G401.6 (cell line): ENCODE data around the gene VASP.
A peak's percentile ranks its signal among the peaks of the same experiment; 100 is the strongest.
"Not testable (repeated sequence)": the region's sequence is repeated elsewhere in the genome, so short reads cannot be mapped to it uniquely, and the experiment has no call there.

Experiments used
- FAIRE-seq: peaks from 2 replicates; lab custom pipeline; 2012; peaks lifted over from hg19 to GRCh38; lab: Jason Lieb, UNC

The VASP gene

DNA sequence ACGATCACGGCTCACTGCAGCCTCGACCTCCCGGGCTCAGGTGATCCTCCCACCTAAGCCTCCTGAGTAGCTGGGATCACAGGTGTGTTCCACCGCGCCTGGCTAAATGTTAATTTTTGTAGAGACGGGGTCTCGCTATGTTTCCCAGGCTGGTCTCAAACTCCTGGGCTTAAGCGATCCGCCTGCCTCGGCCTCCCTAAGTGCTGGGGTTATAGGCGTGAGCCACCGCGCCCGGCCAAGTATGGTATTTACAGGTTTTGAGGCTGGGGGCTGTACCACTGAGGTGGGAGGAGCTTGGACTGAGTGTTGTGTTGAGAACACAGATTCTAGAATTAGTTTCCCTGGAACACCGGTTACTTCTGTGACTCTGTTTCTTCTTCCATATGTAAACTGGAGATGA lies 9.5 kb upstream of the VASP start:
- no peak for FAIRE-seq

DNA sequence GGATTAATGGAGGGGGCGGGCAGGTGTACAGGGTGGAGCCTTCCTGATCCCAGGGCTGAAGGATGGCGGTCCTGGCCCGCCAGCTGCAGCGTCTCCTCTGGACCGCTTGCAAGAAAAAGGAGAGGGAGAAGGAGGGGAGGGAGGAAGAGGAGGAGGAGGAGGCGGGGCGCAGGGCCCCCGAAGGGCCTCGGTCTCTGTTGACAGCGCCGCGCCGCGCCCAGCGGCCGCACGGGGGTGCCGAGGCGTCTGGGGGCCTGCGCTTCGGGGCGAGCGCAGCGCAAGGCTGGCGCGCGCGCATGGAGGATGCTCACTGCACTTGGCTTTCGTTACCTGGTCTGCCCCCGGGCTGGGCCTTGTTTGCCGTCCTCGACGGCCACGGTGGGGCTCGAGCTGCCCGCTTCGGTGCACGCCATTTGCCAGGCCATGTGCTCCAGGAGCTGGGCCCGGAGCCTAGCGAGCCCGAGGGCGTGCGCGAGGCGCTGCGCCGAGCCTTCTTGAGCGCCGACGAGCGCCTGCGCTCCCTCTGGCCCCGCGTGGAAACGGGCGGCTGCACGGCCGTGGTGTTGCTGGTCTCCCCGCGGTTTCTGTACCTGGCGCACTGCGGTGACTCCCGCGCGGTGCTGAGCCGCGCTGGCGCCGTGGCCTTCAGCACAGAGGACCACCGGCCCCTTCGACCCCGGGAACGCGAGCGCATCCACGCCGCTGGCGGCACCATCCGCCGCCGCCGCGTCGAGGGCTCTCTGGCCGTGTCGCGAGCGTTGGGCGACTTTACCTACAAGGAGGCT lies 8.7 kb upstream of the VASP start, which contains the start of gene PPM1N:
Gene PPM1N (plus strand): TSS at position 33 of the 785 bp plus-strand sequence. CDS start 30 bp downstream, at position 63.
- no peak for FAIRE-seq

DNA sequence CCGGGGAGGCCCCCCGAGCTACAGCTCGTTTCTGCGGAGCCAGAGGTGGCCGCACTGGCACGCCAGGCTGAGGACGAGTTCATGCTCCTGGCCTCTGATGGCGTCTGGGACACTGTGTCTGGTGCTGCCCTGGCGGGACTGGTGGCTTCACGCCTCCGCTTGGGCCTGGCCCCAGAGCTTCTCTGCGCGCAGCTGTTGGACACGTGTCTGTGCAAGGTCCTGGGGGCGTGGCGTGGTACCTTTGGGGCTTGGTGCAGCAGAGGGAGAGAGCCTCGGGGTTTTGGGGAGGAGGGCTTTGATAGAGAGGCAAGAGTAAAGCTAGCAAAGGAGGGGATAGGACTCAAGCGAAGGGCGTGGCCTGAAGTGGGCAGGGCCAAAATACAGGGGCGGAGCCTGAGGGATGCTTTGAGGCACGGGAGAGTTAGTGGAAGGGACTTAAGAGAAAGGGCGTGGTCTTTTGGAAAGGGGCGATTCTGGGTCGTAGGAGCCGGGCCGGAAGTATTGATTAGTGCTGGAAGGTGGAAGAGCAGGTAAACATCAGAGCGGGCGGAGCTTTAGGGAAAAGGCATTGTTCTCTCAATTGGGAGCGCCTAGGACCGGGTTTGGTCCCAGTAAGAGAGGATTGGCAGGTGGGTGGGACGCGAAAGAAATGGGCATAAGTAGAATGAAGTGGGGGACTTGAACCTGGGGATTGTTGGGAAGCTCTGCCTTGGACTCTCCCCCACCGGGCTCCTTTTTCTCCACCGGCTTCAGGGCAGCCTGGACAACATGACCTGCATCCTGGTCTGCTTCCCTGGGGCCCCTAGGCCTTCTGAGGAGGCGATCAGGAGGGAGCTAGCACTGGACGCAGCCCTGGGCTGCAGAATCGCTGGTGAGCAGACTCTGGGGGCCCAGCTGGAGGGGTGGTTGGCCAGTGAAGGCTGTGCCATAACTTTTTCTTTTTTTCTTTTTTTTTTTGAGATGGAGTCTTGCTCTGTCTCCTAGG lies 7.8 kb upstream of the VASP start:
- no peak for FAIRE-seq

DNA sequence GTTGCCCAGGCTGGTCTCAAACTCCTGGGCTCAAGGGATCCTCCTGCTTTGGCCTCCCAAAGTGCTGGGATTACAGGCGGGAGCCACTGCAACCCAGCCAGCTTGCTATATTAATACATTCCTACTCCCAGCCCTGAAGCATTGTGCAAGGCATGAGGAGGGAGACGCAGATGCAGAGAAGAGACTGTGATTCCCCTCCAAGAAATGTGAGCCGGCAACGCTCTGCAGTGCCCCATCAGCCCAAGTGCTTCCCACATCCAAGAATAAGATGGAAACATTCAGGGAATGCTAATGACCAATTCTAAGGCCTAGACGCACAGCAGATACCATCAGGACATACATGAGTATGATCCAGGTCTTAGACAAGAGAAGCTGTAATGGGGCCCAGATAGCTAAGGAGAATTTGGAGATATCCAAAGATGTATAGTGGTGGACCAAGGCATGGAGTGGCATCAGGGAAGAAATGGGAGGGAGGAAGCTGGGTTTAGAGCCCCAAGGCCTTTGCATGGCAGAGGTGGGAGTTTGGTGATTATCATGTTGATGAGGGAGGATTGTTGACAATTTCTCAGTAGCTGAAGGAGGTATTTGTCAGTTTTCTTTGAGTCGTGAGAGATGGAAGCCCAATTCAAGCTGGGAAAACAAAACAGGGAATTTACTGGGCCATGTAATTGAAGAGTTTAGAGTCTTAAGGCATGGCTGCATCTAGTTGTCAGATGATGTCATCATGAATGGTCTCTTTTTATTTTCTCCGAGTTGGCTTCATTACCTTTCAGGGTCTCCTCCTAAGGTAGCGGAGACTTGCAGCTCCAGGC lies 6.2 kb upstream of the VASP start:
- no peak for FAIRE-seq

DNA sequence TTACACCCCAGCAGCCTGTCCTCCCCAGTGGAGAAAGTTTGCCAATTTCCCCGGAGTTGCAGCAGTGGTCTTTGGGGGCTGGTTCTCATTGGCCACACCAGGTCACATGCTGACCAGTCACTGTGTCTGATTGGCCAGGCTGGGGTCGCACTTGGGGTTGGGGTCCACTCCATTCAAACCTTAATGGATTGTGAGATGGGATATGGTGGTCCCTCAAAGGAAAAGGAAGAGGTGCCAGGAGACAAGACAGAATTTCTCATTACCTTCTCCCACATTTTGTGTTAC lies 5.6 kb upstream of the VASP start:
- FAIRE-seq: no peak

DNA sequence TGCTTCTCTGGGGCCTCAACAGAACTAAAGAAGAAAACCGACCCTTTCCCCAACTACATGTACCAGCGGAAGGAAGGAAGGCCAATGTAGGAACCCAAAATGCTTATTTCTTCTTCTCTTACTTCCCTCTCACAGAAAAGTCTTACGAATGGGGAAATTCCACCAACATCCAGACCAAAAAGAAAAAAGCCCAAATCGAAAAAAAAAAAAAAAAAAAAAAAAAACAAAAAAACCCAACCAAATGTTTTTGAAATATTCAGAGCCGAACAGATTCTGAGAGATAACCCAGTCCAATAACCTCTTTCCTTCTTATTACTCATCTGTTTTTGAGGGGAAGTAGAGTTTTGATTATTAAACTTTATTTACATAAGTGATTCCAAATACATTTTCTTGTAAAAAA lies 5.2 kb upstream of the VASP start:
- peak; percentile 41 for FAIRE-seq

DNA sequence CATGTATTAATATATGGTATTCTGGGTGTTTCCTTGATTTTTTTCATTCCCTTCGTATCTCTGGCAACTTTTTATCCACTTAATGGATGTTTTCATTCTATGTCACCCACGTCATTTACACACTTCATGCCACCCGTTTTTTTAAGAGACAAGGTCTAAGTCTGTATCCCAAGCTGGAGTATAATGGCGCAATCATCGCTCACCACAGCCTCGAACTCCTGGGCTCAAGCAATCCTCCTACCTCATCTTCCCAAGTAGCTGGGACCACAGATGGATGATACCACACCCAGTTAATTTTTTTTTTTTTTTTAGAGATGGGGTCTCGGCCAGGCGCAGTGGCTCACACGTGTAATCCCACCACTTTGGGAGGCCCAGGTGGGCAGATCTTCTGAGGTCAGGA lies 3.4 kb upstream of the VASP start:
- FAIRE-seq: no peak

DNA sequence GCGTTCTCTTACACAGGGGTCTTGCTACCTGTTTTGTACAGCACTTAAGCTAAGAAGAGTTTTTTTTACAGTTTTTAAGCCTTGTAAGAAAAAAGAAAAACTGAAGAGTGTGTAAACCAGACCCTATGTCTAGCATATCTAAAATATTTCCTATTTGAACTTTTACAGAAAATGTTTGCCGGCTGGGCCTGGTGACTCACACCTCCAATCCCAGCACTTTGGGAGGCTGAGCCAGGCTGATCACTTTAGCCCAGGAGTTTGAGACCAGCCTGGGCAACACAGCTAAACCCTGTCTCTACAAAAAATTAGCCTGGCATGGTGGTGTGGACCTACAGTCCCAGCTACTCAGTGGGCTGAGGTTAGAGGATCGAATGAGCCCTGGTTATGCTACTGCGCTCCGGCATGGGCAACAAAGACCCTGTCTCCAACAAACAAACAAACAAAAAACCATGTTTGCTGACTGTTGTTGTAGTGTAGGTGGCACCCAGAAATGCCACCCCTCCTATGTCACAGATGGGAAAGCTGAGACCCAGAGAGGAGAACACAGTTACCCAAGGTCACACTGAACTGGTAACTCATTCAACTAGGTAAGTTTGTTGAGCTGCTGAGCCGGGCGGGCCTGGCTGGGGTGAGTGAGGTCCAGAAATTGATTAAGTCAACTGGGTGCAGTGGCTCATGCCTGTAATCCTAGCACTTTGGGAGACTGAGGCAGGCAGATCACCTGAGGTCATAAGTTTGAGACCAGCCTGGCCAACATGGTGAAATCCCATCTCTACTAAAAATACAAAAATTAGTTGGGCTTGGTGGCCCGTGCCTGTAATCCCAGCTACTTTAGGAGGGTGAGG lies 1.9 kb upstream of the VASP start:
- no peak for FAIRE-seq

DNA sequence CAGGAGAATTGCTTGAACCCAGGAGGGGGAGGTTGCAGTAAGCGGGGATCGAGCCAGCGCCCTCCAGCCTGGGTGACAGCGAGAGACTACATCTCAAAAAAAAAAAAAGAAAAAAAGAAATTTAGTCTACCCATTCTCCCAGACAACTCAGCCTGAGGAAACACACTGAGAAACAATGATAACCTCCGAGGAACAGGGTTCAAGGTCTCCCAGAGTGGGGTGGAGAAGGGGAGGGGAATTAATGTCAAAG lies 1.4 kb upstream of the VASP start:
- FAIRE-seq: no peak

DNA sequence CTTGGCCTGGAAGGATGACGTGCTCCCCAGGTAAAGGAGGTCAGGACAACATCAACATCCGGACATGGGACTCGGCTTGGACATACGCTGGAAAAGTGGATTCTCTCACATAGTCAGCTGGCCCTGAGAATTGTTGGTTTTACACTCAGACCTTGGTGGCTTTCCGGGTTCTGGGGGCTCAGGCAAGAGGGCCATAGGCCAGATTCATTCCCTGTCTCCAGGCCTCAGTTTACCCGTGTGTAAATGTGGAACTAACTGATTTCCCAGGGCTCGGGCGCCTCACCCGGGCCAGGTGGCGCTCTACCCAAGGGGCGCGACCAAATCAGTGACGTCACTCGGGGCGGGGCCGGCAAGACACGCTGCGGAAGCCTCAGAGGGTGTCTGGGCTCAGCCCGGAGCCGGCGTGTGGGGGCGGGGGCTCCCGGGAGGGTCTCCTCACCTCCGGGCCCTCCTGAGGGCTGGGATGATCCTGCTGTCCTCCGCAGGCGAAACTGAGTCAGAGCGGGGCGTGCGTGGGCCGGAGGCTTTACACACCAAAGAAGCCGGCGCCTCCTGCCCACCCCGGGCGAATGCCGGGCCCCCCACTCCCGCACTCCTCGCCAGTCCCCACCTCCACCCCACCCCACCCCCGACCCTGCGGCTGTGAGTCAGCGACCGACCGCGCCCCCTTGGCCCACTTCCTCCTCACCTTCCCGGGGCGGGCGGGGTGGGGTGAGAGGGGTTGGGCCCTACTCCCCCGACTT lies 862 bp upstream of the VASP start:
- FAIRE-seq: no peak

DNA sequence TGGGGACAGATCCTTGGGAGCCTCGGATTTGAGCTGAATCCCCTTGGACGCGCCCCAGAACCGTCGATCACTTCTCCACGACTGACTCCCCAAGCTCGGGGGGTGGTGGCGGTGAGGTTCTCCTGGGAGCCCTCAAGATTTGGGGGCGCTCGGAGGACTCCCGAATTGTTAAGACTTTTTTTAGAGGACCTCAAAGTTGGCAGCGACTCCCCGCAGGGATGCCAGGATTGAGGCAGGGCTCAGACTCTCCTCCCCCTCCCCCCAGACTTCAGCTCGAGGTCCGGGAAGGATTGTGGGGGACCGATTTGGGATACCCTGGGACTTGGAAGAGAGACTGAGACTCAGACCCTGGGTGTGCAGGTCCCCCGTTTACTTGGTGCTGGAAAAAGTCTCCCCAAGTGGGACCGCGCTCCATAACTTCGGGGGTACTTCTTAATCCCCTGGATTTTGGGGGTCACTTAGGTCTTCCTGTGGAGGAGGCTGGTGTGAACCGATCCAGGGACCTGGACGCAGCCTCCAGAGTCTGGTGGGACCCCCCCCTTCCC lies 665 bp downstream of the VASP start:
- FAIRE-seq: no peak

DNA sequence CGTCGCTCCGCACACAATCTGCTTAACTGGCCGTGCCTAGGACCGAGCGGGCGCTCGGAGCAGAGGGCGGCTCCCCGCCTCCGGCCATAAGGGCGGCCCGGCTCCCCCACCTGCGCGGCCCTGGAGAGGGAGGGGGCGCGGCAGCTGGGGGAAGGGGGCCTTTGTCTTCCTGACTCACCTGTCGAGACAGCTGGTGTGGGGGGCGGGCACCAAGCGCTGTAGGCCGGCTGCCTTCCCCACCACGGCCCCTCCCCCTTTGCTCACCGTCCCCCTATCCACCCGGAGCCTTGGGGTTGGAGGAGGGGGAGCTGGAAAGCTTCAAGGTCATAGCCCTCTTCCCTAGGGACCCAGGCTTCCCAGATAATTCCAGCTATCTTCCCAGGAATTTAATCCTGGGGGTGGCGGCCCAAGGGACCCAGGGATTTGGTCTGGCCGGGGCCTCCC lies 1.2 kb downstream of the VASP start:
- no peak for FAIRE-seq

DNA sequence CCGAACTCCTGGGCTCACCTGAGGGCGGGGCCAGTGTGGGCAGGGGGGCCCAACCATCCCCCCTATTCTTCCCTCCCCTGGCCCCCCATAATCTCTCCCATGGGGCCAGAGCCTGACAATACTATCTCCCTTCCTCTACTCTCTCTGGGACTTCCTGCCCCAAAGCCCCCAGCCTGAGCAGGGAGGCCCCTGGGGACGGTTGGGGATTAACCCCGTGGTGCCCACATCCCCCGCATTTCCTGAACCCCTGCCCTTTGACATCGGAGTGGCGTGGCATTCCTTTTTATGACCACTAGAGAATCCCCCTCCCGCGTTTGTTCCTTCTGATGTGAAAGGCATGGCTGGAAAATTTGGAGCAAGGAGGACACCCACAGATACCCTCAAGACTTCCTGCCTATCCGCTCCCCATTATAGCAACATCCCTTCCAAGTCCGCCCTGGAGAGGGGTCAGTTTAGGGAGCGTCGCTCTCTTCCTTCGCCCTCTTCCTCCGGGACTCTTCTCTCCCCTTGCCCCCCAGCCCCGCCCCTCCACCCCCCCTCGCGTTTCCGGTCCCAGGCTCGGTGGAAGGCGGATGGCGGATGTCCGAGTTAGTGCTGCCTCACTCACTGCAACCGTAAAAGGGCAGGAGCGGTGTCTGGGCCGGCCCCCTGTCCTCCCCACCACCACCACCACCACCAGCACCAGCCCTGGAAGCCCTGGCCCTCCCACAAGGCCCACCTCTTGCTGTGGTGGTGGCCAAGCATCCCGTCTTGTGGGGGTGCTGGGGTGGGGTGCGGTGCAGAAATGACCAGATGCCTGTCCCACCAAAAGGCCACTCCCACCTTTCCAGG lies 1.8 kb downstream of the VASP start:
- FAIRE-seq: no peak

DNA sequence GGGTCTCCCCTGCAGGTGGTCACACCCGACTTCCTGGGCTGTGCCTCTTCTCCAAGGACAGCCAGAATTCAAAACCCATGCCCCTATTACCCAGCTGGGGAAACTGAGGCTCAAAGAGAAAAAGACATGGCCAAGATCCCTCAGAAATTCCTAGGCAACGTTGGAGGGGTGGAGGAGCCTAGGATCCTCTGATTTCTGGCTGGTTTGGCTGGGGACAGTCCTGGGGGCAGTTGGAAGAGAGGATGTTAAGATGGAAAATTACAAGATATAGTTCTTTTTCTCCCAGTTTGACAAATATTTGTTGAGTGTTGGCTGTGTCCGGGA lies 2.4 kb downstream of the VASP start:
- no peak for FAIRE-seq

DNA sequence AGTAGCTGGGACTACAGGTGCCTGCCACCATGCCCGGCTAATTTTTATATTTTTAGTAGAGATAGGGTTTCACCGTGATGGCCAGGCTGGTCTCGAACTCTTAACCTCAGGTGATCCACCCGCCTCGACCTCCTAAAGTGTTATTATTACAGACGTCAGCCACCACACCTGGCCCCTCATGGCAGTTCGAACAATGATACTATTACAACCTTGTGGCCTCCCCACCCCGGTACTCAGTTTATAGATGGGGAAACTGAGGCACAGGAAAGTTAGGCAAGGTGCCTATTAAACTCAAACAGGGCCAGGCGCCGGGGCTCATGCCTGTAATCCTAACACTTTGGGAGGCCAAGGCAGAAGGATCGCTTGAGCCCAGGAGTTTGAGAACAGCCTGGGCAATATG lies 3.1 kb downstream of the VASP start:
- FAIRE-seq: not testable (repeated sequence)

DNA sequence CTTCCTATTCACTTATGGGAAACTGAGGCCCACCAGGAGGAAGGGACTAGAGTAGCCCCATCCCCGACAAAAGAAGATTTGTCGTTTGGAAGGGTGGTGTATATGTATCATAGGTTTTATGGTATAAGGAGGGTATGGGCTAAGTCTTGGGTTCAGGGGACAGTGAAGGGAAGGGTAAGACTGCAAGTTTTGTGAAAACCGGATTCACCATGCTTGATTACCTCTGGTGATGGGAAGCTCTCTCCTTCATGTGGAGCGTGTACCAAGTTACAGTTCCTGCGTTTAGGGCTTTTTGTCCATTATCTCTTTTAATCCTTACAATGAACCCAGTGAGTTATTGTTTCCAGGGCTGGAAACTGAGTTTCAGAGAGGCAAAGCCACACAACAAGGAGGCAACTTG lies 3.8 kb downstream of the VASP start:
- FAIRE-seq: no peak

DNA sequence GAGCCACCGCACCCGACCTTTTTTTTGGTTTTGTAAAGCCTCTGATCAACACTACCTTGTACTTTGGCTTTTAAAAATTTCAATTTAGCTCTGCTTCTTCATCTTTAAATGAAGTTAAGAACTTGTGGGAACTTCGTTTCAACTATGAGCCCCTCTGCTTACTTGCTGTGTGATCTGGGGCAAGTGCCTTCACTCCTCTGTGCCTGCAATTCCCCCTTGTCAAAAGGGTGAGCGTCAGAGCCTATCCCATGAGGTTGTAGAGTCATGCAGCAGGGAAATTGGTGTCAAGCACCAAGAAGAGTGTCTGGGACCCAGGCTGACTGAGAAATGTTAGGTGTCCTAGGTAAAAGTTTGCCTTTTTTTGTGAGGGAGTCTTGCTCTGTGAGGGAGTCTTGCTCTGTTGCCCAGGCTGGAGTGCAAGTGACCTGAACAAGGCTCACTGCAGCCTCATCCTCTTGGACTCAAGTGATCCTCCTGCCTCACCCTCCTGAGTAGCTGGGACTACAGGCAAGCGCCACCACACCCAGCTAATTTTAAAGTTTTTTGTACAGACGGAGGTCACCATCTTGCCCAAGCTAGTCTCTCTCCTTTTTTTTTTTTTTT lies 5.7 kb downstream of the VASP start:
- FAIRE-seq: no peak

DNA sequence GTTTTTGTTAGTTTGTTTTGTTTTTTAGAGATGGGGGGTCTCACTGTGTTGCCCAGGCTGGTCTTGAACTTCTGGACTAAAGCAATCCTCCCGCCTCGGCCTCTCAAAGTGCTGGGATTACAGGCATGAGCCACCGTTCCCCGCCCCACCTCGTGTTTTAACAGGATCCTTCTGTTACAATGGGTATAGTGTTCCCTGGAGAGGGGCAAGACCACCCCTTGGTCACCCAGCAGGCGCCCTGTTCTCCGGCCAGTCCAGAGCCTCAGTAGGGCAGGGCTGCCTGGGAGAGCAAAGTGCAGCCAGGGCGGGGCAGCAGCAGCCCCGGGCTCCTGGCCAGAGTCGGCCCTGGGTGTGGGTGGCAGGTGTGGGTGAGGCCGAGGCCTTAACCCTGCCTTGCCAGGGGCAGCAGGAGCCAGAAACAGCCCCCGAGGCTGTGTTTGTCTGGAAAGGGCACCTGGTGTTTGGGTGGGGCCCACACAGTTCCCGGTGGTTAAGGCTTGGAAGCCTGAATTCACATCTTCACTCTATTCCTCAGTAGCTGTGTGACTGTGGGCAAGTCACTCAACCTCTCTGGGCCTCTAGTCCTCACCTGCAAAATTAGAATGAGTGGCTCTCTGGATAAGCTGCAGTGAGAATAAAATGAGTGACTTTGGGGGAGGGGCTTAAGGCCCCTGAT lies 7.2 kb downstream of the VASP start:
- FAIRE-seq: no peak

DNA sequence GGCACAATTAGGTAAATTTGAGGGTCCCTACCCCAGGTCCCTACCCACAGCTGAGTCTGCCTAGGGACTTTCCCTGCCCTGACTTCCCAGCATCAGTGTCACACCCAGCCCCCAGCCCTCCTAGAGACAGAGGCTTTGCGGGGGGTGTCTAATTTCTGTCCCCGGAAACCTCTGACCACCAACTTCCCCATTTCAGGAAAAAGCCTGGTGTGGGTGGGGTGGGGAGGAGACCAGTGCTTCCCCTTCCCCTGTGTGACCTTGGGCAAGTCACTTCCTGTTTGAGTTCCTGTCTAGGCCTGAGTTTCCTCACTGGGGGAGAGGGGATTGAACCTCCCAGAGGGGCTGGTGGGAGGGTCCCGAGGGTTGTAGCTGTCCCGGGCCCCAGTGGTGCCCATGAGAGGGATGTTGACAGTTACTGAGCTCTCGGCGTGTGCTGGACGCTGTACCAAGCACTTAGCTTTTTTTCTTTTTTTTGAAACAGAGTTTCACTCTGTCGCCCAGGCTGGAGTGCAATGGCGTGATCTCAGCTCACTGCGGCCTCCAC lies 7.9 kb downstream of the VASP start:
- no peak for FAIRE-seq
